Head of caudate nucleus (tissue), 42 donors: Measurements from ENCODE around the gene MAN1C1.

ENCODE experiments used
- DNase-seq, 42 donors: peaks; one replicate each; pipeline versions ENCODE4 v3.0.0 to v3.0.0-alpha.2; 2020 to 2021; ENCODE audit warnings: mixed read lengths in 7 of 42
- intact Hi-C: fragments of 100-400 bp; cut with DNase I; formaldehyde crosslinking; loops from one replicate; pipeline ENCODE4 v1.15.0; 2022

The MAN1C1 gene

GRCh38 chr1:25795211-25795610 lies 178.6 kb downstream of the MAN1C1 start:
- DNase-seq = no peak
- intact Hi-C loops = loop anchor here (5.0 to 10.0 kb wide), 2 partner anchors 188 to 290 kb away; no protein-coding TSS in a partner anchor

GRCh38 chr1:25795946-25796810 lies 179.6 kb downstream of the MAN1C1 start:
- peak in 40 of 42 donors; percentile 47 to 86 (median 70) for DNase-seq
- intact Hi-C loops = loop anchor here (5.0 to 10.0 kb wide), 2 partner anchors 189 to 291 kb away; no protein-coding TSS in a partner anchor

- DNase-seq = peak; percentile 76 to 94 (median 88)
- intact Hi-C loops = loop anchor here (5.0 to 10.0 kb wide), 2 partner anchors 190 to 292 kb away; no protein-coding TSS in a partner anchor
Measured at GRCh38 chr1:25796811-25797458, 180.3 kb downstream of the MAN1C1 start.

- DNase-seq = peak in 1 of 42 donors; percentile 48
- intact Hi-C loops = loop anchor here (5.0 to 10.0 kb wide), 2 partner anchors 191 to 293 kb away; no protein-coding TSS in a partner anchor
Measured at GRCh38 chr1:25797939-25798338, 181.3 kb downstream of the MAN1C1 start.

DNA sequence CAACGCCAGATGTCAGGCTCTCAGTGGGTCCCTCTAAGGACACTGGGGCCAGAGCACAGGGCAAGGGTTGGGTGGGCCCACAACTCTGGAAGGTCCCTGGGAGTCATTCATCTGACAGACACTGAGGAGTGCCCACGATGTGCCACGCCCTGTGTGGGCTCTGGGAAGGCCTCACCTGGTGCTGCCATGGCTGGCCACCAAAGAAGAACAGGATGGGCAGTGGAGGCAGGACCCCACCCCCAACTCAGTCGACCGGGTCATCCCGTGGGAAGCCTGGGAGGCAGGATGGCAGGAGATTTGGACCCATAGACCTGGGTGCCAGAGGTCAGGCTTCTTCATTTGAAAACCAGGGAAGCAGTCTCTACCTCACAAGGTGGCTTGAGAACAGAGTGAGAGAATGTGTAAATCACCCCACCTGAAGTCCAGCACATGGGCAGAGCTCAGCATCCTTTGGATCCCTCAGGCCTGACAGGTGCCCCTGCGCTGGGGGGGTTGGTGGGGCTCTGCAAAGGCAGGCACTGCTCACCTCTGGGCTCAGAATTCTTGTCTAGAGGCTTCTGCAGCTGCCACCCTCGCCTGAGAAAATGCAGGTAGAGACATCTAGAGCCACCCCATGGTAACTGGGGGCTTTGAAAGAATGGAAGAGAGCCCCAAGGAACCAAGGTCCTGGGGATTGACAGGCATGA lies 182.2 kb downstream of the MAN1C1 start:
- intact Hi-C loops = loop anchor here (5.0 to 10.0 kb wide), 2 partner anchors 192 to 294 kb away; no protein-coding TSS in a partner anchor
- no peak for DNase-seq

- peak in 1 of 42 donors; percentile 48 for DNase-seq
- intact Hi-C loops = loop anchor here (5.0 to 10.0 kb wide), 2 partner anchors 192 to 295 kb away; no protein-coding TSS in a partner anchor
Measured at GRCh38 chr1:25799352-25799934, 182.9 kb downstream of the MAN1C1 start.

DNA sequence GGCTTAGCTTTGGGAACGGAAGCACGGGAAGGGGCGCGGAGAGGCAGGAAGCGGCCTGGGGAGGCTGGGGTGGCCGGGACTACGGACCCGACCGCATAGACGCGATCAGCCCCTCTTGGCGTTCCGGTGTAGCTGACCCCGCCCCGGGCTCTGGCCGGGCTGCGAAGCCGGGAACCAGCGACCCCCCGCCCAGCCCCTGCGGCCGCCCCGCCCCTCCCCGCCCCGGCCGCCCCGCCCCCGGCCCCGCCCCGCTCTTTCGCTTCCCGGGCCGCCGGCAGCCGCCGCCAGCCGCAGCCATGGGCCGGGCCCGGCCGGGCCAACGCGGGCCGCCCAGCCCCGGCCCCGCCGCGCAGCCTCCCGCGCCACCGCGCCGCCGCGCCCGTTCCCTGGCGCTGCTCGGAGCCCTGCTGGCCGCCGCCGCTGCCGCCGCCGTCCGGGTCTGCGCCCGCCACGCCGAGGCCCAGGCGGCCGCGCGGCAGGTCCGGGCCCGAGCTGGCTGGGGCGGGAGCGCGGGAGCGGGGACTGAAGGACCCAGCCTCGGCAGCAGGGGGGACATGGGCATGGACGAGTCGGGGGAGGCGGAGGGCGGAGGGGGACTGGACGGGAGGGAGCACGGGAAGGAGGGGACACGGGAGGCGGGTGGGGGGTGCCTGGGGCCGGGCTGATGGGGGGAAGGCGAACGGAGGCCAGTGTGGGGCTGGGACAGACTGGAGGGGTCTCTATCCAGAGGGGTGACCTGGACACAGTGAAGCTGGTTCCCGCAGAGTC lies 183.5 kb downstream of the MAN1C1 start, which contains the start of gene SELENON:
TSS of gene SELENON (plus strand) at position 259 of the 768 bp plus-strand sequence. CDS start at position 297, 38 bp downstream.
- intact Hi-C loops = loop anchor here (5.0 to 10.0 kb wide), 2 partner anchors 193 to 295 kb away; no protein-coding TSS in a partner anchor

DNA sequence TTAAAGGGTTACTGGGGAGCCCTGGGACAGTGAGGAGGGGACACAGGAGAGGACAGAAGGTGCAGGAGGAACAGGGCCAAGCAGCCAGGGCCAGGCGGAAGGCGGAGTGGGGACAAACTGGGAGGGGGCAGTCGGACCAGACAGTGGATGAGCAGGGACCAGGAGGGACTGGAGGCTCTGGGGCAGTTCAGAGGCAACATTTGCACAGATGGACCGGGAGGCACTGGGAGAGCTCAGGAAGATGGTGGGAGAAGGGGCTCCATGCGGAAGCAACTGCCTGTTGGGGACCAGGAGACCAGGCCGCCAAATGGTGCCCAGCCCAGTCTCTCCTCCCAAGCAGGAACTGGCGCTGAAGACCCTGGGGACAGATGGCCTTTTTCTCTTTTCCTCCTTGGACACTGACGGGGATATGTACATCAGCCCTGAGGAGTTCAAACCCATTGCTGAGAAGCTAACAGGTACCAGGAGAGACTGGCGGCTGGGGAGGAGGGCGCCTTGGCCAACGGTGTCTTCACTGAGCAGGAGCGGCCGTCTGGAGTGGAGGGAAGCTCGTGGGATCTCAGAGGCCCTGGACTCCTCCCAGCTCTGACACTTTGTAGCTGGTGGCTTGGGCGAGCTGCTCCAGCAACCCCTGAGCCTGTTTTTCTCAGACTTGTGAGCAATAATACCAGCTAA lies 184.2 kb downstream of the MAN1C1 start:
- intact Hi-C loops = no loop called here
- DNase-seq = peak in 1 of 42 donors; percentile 46

More for the DNA sequence above, 183.5 kb downstream of the MAN1C1 start, which contains the start of gene SELENON:
- peak in 32 of 42 donors; percentile 26 to 73 (median 53) for DNase-seq

GRCh38 chr1:25802915-25803314 lies 186.3 kb downstream of the MAN1C1 start:
- no peak for DNase-seq
- intact Hi-C loops = no loop called here

DNA sequence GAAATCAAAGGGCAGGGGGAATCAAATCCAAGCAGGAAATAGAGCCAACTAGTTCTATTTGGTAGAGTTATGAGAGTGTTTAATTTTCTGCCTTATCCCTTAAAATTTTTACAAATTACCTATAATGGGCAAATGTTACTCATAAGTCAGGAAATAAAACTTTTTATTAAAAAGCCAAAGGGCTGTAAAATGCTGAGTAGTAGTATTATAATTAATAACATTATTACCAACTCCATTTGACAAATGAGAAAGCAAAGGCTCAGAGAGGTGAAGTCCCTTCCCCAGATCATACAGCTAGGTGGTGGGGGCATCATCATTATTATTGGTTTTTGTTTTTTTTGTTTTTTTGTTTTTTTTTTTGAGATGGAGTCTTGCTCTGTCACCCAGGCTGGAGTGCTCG lies 186.8 kb downstream of the MAN1C1 start:
- intact Hi-C loops = no loop called here
- DNase-seq = no peak

- no peak for DNase-seq
- intact Hi-C loops = no loop called here
Measured at GRCh38 chr1:25804244-25804963, 187.8 kb downstream of the MAN1C1 start.

DNA sequence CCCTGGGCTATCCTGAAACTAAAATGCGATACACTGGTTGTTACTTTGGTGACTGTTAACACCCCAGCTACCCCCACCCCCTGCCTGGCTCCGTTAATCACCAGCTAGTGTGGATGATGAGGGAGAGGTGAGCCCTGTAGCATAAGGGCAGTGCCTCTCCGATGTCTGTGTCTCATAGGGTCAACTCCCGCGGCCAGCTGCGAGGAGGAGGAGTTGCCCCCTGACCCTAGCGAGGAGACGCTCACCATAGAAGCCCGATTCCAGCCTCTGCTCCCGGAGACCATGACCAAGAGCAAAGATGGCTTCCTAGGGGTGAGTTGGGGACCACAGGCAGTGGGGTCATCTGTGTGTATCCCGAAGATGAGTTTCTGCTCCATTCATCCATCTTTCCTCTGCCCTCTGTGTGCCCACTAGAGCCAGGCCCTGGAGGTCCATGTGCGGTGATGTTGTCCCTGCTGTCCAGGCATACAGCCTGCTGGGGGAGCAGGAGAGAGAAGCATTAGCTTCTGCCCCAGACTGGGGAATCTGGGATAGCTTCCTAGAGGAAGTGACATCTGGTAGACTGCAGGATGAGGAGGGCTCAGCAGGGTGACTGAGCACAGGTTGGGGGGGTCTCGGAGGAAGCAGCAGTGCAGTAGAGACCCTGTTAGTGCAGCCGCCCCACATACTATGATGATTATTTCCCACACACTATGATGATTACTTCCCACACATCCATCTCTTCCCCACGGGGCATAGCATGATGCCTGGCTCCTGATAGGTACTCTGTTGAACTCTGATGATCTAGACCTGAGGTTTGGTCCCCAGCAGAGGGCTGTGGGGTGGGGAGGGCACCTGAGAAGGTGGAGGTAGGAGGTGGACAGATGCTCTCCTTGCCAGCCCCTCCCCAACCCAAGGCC lies 188.6 kb downstream of the MAN1C1 start:
- intact Hi-C loops = no loop called here
- DNase-seq = peak in 6 of 42 donors; percentile 9 to 59 (median 43)

GRCh38 chr1:25805863-25806225 lies 189.3 kb downstream of the MAN1C1 start:
- intact Hi-C loops = no loop called here

GRCh38 chr1:25806418-25806817 lies 189.8 kb downstream of the MAN1C1 start:
- peak in 7 of 42 donors; percentile 31 to 79 (median 63) for DNase-seq
- intact Hi-C loops = no loop called here

More at GRCh38 chr1:25805863-25806225, 189.3 kb downstream of the MAN1C1 start:
- peak in 41 of 42 donors; percentile 50 to 89 (median 75) for DNase-seq
